GM21619 (cell line): Measurements from ENCODE around the gene DCAKD.

Source experiments
- ATAC-seq: cut with Tn5 transposase; IDR thresholded peaks from one replicate; pipeline ENCODE4 v1.9.1; 2021; ENCODE audit not compliant: unreplicated experiment

Gene DCAKD

GRCh38 chr17:45031231-45032173 is 19.9 kb downstream of the DCAKD start:
- no peak for ATAC-seq

- no peak for ATAC-seq
These were observed 20.7 kb downstream of the DCAKD start for GRCh38 chr17:45030733-45031132.

- ATAC-seq: no peak
These were observed 21.5 kb downstream of the DCAKD start for GRCh38 chr17:45029758-45030423.

GRCh38 chr17:45029096-45029495 is 22.3 kb downstream of the DCAKD start:
- ATAC-seq: no peak

GRCh38 chr17:45022655-45023339 is 28.6 kb downstream of the DCAKD start:
- ATAC-seq: no peak

GRCh38 chr17:45022288-45022648 is 29.2 kb downstream of the DCAKD start:
- no peak for ATAC-seq

- ATAC-seq: no peak
These were observed 29.7 kb downstream of the DCAKD start for GRCh38 chr17:45021607-45022287.

- ATAC-seq: no peak
These were observed 30.9 kb downstream of the DCAKD start for GRCh38 chr17:45020354-45021138.

GRCh38 chr17:45018848-45019711 is 32.4 kb downstream of the DCAKD start:
- ATAC-seq: no peak

GRCh38 chr17:45018514-45018847 is 33.0 kb downstream of the DCAKD start:
- no peak for ATAC-seq

- ATAC-seq: no peak
These were observed 34.6 kb downstream of the DCAKD start for GRCh38 chr17:45016823-45017222.

GRCh38 chr17:45016237-45016636 is 35.2 kb downstream of the DCAKD start:
- no peak for ATAC-seq

GRCh38 chr17:45013021-45013997 is 38.1 kb downstream of the DCAKD start:
- no peak for ATAC-seq

GRCh38 chr17:45011767-45012166 is 39.7 kb downstream of the DCAKD start:
- no peak for ATAC-seq

- ATAC-seq: no peak
These were observed 41.6 kb downstream of the DCAKD start for GRCh38 chr17:45009676-45010467.

GRCh38 chr17:45008216-45008615 is 43.2 kb downstream of the DCAKD start:
- no peak for ATAC-seq

GRCh38 chr17:45006927-45007461 is 44.4 kb downstream of the DCAKD start:
- no peak for ATAC-seq
